Measurements from ENCODE around the gene ASCL5. TPM values are rescaled to one million over a fixed set of nuclear protein-coding genes. Genes with fewer than 3 reads are reported as not detected.

ASCL5 gene, protein sequence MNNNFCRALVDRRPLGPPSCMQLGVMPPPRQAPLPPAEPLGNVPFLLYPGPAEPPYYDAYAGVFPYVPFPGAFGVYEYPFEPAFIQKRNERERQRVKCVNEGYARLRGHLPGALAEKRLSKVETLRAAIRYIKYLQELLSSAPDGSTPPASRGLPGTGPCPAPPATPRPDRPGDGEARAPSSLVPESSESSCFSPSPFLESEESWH
- 0.15 and 0.31 TPM in 2 replicates for total RNA-seq (2021)
- long read RNA-seq, partial matches to known transcripts, result 0 of 1 reads
- long read RNA-seq, other reads (novel, unspliced or antisense), result 1 of 1 reads

DNA sequence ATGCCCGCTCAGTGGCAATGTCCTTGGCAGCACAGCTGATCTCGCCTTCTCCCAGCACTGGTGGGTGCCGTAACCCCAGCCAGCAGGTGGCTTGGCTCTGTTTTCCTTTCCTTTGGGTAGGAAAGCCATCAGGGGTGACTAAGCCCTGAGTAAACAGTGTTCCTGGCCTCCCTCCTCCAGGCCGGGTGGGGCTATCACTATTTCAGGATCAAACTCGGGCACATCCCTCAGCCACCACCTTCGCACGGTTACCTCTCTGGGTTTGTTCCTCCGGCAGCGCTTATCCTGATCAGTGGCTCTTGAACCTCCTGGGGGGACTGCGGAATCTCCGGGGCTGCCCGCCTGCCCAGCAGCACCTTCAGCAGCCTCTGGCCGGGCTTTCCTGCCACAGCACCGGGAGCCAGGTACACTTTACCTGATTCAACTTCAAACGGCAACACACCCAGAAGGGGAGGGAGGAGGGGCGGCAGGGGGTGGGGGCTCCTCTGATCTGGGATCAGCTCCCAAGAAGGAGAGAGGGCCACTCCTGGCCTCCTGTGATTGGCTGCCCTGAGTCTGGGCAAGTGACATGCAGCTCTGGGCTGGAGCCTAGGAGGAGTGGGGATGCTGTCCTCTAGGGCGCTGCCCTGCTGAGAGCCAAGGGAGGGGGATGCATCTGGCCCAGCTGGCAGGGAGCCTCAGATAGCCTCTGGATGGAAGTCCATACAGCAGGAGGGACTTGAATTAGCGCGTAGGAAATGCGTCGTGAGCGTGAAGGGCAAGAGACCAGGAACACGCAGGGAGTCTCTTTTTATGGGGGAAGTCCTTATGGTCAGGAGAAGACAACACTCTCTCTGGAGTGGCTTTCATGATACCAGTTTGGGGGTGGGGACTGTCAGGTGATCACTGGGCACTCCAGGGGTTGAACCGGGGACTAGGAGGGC is at the start of gene ASCL5:
ASCL5 (minus strand) TSS at position 353 of the 923 bp plus-strand sequence. CDS start 11,812 bp downstream, outside the sequence.
- no peak within 1 kb of the TSS for H3K18ac ChIP-seq (ENCODE audit: insufficient read length, low read depth, low read length)
- no peaks in the 10 kb centered on the region for H3K23me2 ChIP-seq (ENCODE audit: insufficient read length, low read depth, low read length, poor library complexity, severe bottlenecking)
- no peak within 1 kb of the TSS for H3K14ac ChIP-seq (ENCODE audit: insufficient read depth, low read length)
- H3K9ac ChIP-seq (ENCODE audit: extremely low read depth, insufficient read length, low read length), result no peak within 1 kb of the TSS
- H3K27ac ChIP-seq (ENCODE audit: insufficient read length, low read depth, low read length), result no peak within 1 kb of the TSS
- no peak within 1 kb of the TSS for H2BK20ac ChIP-seq (ENCODE audit: low read depth, low read length, poor library complexity, severe bottlenecking)
- no peak within 1 kb of the TSS for H2AK5ac ChIP-seq (ENCODE audit: insufficient read length, low read length)
- no peak within 1 kb of the TSS for H2BK120ac ChIP-seq (ENCODE audit: low read depth, low read length, poor library complexity, severe bottlenecking)
- no peaks in the 10 kb centered on the region for H3K4me1 ChIP-seq (ENCODE audit: insufficient read depth, low read length)
- no peaks in the 10 kb centered on the region for H3K79me1 ChIP-seq (ENCODE audit: insufficient read depth, low read depth, low read length, poor library complexity, severe bottlenecking)
- no peak within 1 kb of the TSS for H2BK12ac ChIP-seq (ENCODE audit: insufficient read length, low read depth, low read length)
- Mint-ChIP-seq H3K4me1 (peaks cover 11 to 14% of the 10 kb centered on the region in 2 experiments), H3K27me3 (ENCODE audit: low read depth) (peaks cover 24% of the 10 kb centered on the region), H3K36me3 (ENCODE audit: insufficient read depth in 1 of 3, low read depth in 3 of 3) (no peaks in the 10 kb centered on the region; a peak in 3 of 7 replicates), H3K27ac (no peak within 1 kb of the TSS; a peak in 3 of 7 replicates), H3K9me3 (no peaks in the 10 kb centered on the region), H3K4me3 (peak within 1 kb of the TSS in 1 of 2 experiments; percentile 34; a peak in 2 of 5 replicates)
- H4K91ac ChIP-seq (ENCODE audit: insufficient read length, low read depth, low read length), result no peak within 1 kb of the TSS
- H2BK15ac ChIP-seq (ENCODE audit: low read depth, low read length), result no peak within 1 kb of the TSS
- no peak within 1 kb of the TSS for H4K5ac ChIP-seq (ENCODE audit: insufficient read length, low read depth, low read length)
- no peaks in the 10 kb centered on the region for H3K79me2 ChIP-seq (ENCODE audit: insufficient read depth, low read length)
- H3K4ac ChIP-seq (ENCODE audit: low read depth, low read length), result no peak within 1 kb of the TSS
- H3K23ac ChIP-seq (ENCODE audit: insufficient read length, low read depth, low read length), result no peak within 1 kb of the TSS
- H2AFZ ChIP-seq (ENCODE audit: low read length), result no peak within 1 kb of the TSS
- no peak within 1 kb of the TSS for H4K8ac ChIP-seq (replicated peaks; ENCODE audit: insufficient read length, low read depth, low read length)
- TF ChIP-seq, protein P1, sequence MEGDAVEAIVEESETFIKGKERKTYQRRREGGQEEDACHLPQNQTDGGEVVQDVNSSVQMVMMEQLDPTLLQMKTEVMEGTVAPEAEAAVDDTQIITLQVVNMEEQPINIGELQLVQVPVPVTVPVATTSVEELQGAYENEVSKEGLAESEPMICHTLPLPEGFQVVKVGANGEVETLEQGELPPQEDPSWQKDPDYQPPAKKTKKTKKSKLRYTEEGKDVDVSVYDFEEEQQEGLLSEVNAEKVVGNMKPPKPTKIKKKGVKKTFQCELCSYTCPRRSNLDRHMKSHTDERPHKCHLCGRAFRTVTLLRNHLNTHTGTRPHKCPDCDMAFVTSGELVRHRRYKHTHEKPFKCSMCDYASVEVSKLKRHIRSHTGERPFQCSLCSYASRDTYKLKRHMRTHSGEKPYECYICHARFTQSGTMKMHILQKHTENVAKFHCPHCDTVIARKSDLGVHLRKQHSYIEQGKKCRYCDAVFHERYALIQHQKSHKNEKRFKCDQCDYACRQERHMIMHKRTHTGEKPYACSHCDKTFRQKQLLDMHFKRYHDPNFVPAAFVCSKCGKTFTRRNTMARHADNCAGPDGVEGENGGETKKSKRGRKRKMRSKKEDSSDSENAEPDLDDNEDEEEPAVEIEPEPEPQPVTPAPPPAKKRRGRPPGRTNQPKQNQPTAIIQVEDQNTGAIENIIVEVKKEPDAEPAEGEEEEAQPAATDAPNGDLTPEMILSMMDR (conservative IDR thresholded peaks at IDR 0.05), result no peak
- H4K20me1 ChIP-seq (ENCODE audit: control insufficient read depth, insufficient read depth, insufficient read length), result peaks cover 2% of the 10 kb centered on the region
- H2BK5ac ChIP-seq (ENCODE audit: insufficient read length, low read length), result no peak within 1 kb of the TSS
- H3K27me3 ChIP-seq (ENCODE audit: insufficient read depth, low read length), result no peaks in the 10 kb centered on the region
- no peaks in the 10 kb centered on the region for H3K9me3 ChIP-seq (ENCODE audit: control insufficient read depth, low read depth, low read length)
- no peak within 1 kb of the TSS for H3K4me2 ChIP-seq (ENCODE audit: insufficient read depth, insufficient read length, low read length)
- no peak within 1 kb of the TSS for H3K56ac ChIP-seq (ENCODE audit: insufficient read length, low read depth, low read length)
- no CpG with 5 or more reads among the region's 24 CpGs for WGBS (ENCODE audit: extremely low coverage, insufficient read length, low lambda C conversion rate)
- no peak within 1 kb of the TSS for H3T11ph ChIP-seq (ENCODE audit: low read length)
- DNase-seq, result peak; percentile 91
